Astrocyte (in vitro differentiated cells and primary cell): ENCODE measurements around the gene SPRY1.

Source experiments
- CTCF ChIP-seq: IDR thresholded peaks from 2 replicates; pipeline ENCODE4 v1.5.1; 2011; ENCODE audit warnings: low read depth, mild to moderate bottlenecking, inconsistent platforms, low read length, moderate library complexity; ENCODE audit not compliant: insufficient read depth
- EZH2 ChIP-seq: IDR thresholded peaks from 2 replicates; pipeline ENCODE4 v1.6.1; 2012; ENCODE audit warnings: mild to moderate bottlenecking, low read length, inconsistent platforms; ENCODE audit not compliant: insufficient read depth

- no peak for TF ChIP-seq CTCF
- TF ChIP-seq EZH2 = no peak
Measured at GRCh38 chr4:123403080-123403604, 6.5 kb downstream of the SPRY1 start.
